ENCODE measurements around the gene DOCK4. TPM values are rescaled to one million over a fixed set of nuclear protein-coding genes. Genes with fewer than 3 reads are reported as not detected.

DOCK4 gene
- total RNA-seq, 2 donors from 2014 or later = 6.5 to 11.1 TPM

DNA sequence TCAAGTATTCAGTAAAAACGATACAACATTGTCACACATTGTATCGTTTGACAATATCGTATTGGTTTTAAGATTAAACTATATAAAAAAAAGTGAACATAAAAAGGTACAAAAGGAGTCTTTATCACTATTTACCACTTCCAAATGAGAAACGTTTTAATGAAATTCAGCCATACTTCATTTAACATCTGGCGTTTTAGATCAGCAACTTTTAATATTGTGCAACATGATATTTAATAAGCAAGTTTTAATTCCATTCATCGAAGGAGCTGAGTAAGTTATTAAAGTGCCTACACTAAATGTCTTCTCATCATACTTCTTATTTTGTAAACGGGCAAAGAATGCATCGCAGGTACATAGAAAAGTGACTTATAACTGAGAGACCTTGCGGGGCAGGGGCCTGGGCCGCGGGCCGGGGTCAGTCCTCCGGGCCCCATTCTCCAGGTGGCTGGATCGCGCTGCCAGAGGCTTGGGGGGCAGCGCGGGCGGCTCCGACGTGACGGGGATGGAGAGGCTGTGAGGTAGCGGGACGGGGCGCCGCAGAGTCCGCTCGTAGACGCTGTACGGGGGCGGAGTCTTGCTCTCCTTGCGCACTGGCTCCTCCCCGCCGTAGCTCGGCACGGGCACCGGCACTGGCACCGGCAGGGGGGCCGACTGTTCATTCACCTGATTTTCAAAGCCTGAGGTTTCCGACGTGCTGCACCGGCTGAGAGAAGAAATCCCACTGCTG lies 478.1 kb downstream of the DOCK4 start:
- Histone ChIP-seq H3K9ac (ENCODE audit: low read depth in 2 of 2, low read length in 2 of 2) (no peak overlapping the region), H3K4me3 (no peak overlapping the region), H3K36me3 (no peaks in the 10 kb centered on the region), H3K4me1 (no peaks in the 10 kb centered on the region), H3K9me3 (no peaks in the 10 kb centered on the region), H3K27ac (no peak overlapping the region), H3K27me3 (no peaks in the 10 kb centered on the region)
- intact Hi-C loops (cut with DNase I) = no loop called here
- DNase-seq = no peak
- TF ChIP-seq, protein P1, sequence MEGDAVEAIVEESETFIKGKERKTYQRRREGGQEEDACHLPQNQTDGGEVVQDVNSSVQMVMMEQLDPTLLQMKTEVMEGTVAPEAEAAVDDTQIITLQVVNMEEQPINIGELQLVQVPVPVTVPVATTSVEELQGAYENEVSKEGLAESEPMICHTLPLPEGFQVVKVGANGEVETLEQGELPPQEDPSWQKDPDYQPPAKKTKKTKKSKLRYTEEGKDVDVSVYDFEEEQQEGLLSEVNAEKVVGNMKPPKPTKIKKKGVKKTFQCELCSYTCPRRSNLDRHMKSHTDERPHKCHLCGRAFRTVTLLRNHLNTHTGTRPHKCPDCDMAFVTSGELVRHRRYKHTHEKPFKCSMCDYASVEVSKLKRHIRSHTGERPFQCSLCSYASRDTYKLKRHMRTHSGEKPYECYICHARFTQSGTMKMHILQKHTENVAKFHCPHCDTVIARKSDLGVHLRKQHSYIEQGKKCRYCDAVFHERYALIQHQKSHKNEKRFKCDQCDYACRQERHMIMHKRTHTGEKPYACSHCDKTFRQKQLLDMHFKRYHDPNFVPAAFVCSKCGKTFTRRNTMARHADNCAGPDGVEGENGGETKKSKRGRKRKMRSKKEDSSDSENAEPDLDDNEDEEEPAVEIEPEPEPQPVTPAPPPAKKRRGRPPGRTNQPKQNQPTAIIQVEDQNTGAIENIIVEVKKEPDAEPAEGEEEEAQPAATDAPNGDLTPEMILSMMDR (IDR thresholded peaks at IDR 0.05) = no peak

DNA sequence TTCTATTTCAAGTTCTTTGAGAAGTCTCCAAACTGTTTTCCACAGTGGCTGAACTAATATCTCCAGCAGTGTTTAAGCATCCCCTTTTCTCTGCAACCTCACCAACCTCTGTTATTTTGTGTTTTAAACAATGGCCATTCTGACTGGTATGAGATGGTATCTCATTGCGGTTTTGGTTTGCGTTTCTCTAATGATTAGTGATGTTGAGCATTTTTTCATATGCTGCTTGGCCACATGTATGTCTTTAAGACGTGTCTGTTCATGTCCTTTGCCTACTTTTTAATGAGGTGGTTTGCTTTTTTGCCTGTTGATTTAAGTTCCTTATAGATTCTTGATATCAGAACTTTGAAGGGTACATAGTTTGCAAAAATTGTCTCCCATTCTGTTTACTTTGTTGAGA lies 487.3 kb downstream of the DOCK4 start:
- Histone ChIP-seq H3K4me1 (no peaks in the 10 kb centered on the region), H3K4me3 (no peak overlapping the region), H3K9ac (ENCODE audit: low read depth in 2 of 2, low read length in 2 of 2) (no peak overlapping the region), H3K36me3 (no peaks in the 10 kb centered on the region), H3K27me3 (no peaks in the 10 kb centered on the region), H3K27ac (no peak overlapping the region), H3K9me3 (no peaks in the 10 kb centered on the region)
- intact Hi-C loops (cut with DNase I) = no loop called here
- no peak for DNase-seq
- TF ChIP-seq, protein P1 (IDR thresholded peaks at IDR 0.05) = no peak

DNA sequence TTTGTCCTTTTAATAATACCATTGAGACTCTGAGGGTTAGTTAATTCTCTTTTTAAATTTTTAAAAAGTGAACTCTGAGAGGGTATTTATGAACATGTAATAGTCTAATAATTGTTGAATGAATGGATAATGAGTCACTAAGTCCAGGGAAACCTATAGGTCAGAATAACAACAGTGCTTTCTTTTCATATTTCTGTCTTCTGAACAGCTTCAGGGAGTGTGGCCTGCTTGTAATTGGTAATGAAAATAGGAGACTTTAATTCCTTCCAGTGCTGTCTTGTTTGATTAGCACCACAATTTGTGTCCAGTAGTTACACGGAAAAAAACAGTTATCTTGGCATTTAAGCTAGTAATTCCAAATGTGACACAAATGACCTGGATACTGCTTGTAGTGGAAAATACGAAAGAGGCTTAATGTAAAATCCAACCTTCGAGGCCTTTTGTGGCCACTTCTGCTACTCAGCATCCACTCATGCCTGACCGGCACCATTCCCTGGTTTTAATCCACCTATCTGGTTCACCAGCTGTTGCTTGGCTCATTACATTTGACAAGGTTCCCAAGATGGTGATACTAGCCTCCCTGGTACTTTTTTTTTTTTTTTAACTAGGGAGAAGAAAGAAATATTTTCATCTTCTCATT lies 494.7 kb downstream of the DOCK4 start:
- Histone ChIP-seq H3K9ac (ENCODE audit: low read depth in 2 of 2, low read length in 2 of 2) (no peak overlapping the region), H3K4me1 (no peaks in the 10 kb centered on the region), H3K27me3 (no peaks in the 10 kb centered on the region), H3K27ac (no peak overlapping the region), H3K4me3 (no peak overlapping the region), H3K9me3 (no peaks in the 10 kb centered on the region), H3K36me3 (no peaks in the 10 kb centered on the region)
- intact Hi-C loops (cut with DNase I) = no loop called here
- DNase-seq = no peak
- TF ChIP-seq, protein P1 (IDR thresholded peaks at IDR 0.05) = no peak

DNA sequence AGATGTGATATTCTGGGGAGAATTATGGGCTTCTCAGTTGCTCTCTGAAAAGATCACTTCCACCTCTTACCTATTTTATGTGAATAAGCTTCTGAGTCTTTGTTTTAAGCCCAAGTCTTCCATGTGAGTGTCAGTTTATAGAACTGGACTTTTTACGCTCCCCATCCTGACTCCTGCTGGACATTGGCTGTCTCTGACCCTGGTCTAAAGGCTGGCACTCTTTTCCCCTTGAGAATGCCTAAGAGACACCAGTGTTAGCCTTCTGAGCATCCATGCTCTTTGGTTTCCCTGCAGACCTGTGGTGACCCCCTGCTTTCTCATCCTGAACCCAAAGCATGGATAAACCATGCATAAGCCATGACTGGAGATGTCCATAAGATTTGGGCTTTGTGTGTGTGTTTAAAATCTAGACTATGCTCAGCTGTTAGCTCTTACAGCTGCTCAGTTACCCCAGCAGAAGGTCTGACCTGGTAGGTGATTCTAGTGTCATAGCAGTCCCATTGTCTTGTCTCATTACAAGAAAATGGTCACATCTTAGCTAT lies 495.3 kb downstream of the DOCK4 start:
- Histone ChIP-seq H3K4me3 (no peak overlapping the region), H3K36me3 (no peaks in the 10 kb centered on the region), H3K9me3 (no peaks in the 10 kb centered on the region), H3K27ac (no peak overlapping the region), H3K9ac (ENCODE audit: low read depth in 2 of 2, low read length in 2 of 2) (no peak overlapping the region), H3K4me1 (no peaks in the 10 kb centered on the region), H3K27me3 (no peaks in the 10 kb centered on the region)
- DNase-seq = no peak
- intact Hi-C loops (cut with DNase I) = no loop called here
- TF ChIP-seq, protein P1 (IDR thresholded peaks at IDR 0.05) = no peak

DNA sequence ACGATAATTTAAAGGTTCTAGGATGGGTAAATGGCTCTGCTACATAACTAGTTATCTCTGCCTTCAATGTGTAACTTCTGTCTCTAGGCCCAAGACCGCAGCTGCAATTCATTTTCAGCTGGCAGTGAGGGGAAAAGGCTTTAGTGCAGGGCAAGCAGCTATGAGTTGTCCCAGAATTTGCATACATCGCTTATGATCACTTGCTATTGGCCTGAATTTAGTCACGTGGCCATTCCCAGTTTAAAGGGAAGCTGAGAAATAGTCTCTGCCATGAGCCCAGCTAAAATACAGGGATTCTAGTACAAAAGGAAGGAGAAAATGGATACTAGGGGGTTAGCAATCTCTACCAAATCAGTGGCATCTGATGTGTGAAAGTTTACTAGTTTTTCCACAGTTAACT lies 498.1 kb downstream of the DOCK4 start:
- DNase-seq = no peak
- Histone ChIP-seq H3K9ac (ENCODE audit: low read depth in 2 of 2, low read length in 2 of 2) (no peak overlapping the region), H3K27me3 (no peaks in the 10 kb centered on the region), H3K4me3 (no peak overlapping the region), H3K36me3 (no peaks in the 10 kb centered on the region), H3K9me3 (no peaks in the 10 kb centered on the region), H3K4me1 (no peaks in the 10 kb centered on the region), H3K27ac (no peak overlapping the region)
- intact Hi-C loops (cut with DNase I) = no loop called here
- TF ChIP-seq, protein P1 (IDR thresholded peaks at IDR 0.05) = no peak

All from colonic mucosa (tissue), 4 donors.